ENCODE data around the gene MREG.

MREG gene

DNA sequence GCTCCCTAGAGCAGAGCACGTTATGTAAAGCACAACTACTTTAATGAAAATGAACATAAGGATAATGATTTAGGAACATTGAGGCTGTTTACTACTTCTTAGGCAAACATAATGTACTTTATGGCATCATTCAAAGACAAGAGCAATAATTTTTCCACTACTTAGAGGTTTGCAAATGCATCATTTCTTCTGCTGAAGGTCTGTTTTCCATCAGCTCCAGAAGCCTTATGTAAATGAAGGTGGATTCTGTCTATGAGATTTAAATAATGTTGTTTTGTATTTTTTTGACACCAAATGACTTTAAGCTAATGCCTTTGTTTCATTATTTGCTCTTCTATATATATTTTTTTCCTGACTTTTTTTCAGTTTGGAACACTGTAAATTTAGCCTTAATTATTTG lies 28.1 kb downstream of the MREG start:
- peaks cover 0 to 2% of the 10 kb centered on the region in 2 donors for H3K36me3 ChIP-seq (ENCODE audit: control insufficient read depth in 2 of 2, insufficient read depth in 2 of 2, low read length in 2 of 2)
- no peaks in the 10 kb centered on the region for H3K9me3 ChIP-seq (ENCODE audit: control insufficient read depth in 2 of 2, low read length in 2 of 2)
- H3K4me3 ChIP-seq (ENCODE audit: low read length in 2 of 2): no peak overlapping the region
- no peaks in the 10 kb centered on the region for H3K27me3 ChIP-seq (ENCODE audit: control insufficient read depth in 1 of 2, insufficient read depth in 2 of 2, low read length in 2 of 2)
- no peak overlapping the region for H3K27ac ChIP-seq (ENCODE audit: low read length)
- no peaks in the 10 kb centered on the region for H3K4me1 ChIP-seq (ENCODE audit: control insufficient read depth, insufficient read depth, low read length)
- H3K9ac ChIP-seq (ENCODE audit: low read length in 2 of 2): no peak overlapping the region

DNA sequence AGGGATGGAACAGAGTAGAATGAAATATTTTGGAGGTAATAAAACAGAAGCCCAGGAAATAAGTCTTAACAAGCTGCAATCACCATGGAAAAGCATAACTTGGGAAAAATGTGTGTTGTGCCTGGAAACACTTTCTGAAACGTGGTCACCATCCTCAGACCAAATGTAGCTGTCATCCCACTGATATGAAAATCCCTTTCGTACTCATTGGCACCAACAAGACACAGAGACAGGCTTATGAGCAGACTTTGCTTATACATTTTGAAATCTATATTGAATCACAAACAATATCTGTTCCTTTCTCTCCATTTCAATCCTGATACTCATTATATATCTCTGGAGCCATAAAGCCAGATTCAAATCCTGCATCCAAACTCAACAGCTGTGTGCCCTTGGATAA lies 28.7 kb downstream of the MREG start:
- H3K36me3 ChIP-seq (ENCODE audit: control insufficient read depth in 2 of 2, insufficient read depth in 2 of 2, low read length in 2 of 2): peaks cover 0 to 2% of the 10 kb centered on the region in 2 donors
- no peak overlapping the region for H3K27ac ChIP-seq (ENCODE audit: low read length)
- no peaks in the 10 kb centered on the region for H3K4me1 ChIP-seq (ENCODE audit: control insufficient read depth, insufficient read depth, low read length)
- no peaks in the 10 kb centered on the region for H3K27me3 ChIP-seq (ENCODE audit: control insufficient read depth in 1 of 2, insufficient read depth in 2 of 2, low read length in 2 of 2)
- H3K9ac ChIP-seq (ENCODE audit: low read length in 2 of 2): no peak overlapping the region
- no peaks in the 10 kb centered on the region for H3K9me3 ChIP-seq (ENCODE audit: control insufficient read depth in 2 of 2, low read length in 2 of 2)
- H3K4me3 ChIP-seq (ENCODE audit: low read length in 2 of 2): no peak overlapping the region

DNA sequence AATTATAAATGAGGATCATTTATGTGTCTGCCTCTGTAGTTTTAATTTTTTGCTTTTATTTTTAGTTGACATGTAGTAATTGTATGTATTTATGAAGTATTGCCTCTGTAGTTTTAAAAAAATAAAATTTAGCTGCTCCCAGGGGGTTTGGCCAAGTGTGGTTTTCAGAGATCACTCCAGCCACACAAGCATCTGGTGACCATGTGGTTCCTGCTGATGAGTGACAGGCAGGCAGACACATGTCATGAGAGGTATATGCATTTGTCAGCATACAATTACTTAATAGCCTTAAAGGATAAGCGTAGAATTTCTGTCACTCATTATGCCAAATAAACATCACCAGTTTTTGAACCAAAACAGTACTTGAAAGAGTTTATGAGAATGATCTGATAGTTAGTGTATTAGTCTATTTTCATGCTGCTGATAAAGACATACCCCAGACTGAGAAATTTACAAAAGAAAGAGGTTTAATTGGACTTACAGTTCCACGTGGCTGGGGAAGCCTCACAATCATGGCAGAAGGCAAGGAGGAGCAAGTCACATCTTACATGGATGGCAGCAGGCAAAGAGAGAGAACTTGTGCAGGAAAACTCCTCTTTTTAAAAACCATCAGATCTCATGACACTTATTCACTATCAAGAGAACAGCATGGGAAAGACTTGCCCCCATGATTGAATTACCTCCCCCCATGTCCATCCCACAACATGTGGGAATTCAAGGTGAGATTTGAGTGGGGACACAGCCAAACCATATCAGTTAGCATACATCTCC lies 29.6 kb downstream of the MREG start:
- Histone ChIP-seq H3K27ac (ENCODE audit: low read length) (no peak overlapping the region), H3K9ac (ENCODE audit: low read length in 2 of 2) (no peak overlapping the region), H3K27me3 (ENCODE audit: control insufficient read depth in 1 of 2, insufficient read depth in 2 of 2, low read length in 2 of 2) (no peaks in the 10 kb centered on the region), H3K4me1 (ENCODE audit: control insufficient read depth, insufficient read depth, low read length) (no peaks in the 10 kb centered on the region), H3K4me3 (ENCODE audit: low read length in 2 of 2) (no peak overlapping the region), H3K36me3 (ENCODE audit: control insufficient read depth in 2 of 2, insufficient read depth in 2 of 2, low read length in 2 of 2) (no peaks in the 10 kb centered on the region), H3K9me3 (ENCODE audit: control insufficient read depth in 2 of 2, low read length in 2 of 2) (no peaks in the 10 kb centered on the region)

DNA sequence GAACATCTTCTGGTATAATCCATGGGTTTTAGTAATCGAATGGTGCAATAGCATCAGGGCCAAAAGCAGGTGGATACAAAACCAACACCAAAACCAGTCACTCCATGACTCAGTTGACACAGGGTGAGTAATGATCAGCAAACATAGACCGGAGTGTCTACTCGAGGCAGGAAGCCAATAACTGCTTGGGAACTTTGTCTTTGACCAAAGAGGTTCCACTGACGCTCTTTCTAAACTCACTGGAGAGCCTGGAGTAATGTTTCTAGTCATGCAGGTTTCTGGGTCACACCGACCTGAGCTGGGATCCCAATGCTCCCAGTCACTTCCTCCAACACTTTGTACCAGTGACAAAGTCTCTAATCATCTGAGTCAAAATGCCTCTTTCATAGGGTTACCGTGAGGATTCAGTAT lies 30.9 kb downstream of the MREG start:
- H3K9ac ChIP-seq (ENCODE audit: low read length in 2 of 2): no peak overlapping the region
- no peak overlapping the region for H3K27ac ChIP-seq (ENCODE audit: low read length)
- H3K36me3 ChIP-seq (ENCODE audit: control insufficient read depth in 2 of 2, insufficient read depth in 2 of 2, low read length in 2 of 2): no peaks in the 10 kb centered on the region
- H3K27me3 ChIP-seq (ENCODE audit: control insufficient read depth in 1 of 2, insufficient read depth in 2 of 2, low read length in 2 of 2): no peaks in the 10 kb centered on the region
- H3K4me1 ChIP-seq (ENCODE audit: control insufficient read depth, insufficient read depth, low read length): no peaks in the 10 kb centered on the region
- no peaks in the 10 kb centered on the region for H3K9me3 ChIP-seq (ENCODE audit: control insufficient read depth in 2 of 2, low read length in 2 of 2)
- no peak overlapping the region for H3K4me3 ChIP-seq (ENCODE audit: low read length in 2 of 2)

DNA sequence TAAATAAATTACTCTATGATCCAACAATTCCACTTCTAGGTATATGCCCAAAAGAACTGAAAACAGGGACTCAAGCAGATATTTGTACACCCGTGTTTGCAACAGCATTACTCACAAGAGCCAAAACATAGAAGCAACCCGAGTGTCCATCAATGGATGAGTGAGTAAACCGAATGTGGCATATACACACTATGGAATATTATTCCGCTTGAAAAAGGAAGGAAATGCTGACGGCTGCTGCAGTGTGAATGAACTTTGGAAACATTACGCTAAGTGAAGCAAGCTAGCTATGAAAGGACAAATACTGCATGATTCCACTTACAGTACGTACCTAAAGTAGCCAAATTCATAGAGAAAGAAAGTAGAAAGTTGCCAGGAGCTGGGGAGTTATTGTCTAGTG lies 32.2 kb downstream of the MREG start:
- H3K36me3 ChIP-seq (ENCODE audit: control insufficient read depth in 2 of 2, insufficient read depth in 2 of 2, low read length in 2 of 2): no peaks in the 10 kb centered on the region
- H3K9me3 ChIP-seq (ENCODE audit: control insufficient read depth in 2 of 2, low read length in 2 of 2): no peaks in the 10 kb centered on the region
- H3K27me3 ChIP-seq (ENCODE audit: control insufficient read depth in 1 of 2, insufficient read depth in 2 of 2, low read length in 2 of 2): no peaks in the 10 kb centered on the region
- no peak overlapping the region for H3K4me3 ChIP-seq (ENCODE audit: low read length in 2 of 2)
- no peak overlapping the region for H3K9ac ChIP-seq (ENCODE audit: low read length in 2 of 2)
- H3K27ac ChIP-seq (ENCODE audit: low read length): no peak overlapping the region
- no peaks in the 10 kb centered on the region for H3K4me1 ChIP-seq (ENCODE audit: control insufficient read depth, insufficient read depth, low read length)

DNA sequence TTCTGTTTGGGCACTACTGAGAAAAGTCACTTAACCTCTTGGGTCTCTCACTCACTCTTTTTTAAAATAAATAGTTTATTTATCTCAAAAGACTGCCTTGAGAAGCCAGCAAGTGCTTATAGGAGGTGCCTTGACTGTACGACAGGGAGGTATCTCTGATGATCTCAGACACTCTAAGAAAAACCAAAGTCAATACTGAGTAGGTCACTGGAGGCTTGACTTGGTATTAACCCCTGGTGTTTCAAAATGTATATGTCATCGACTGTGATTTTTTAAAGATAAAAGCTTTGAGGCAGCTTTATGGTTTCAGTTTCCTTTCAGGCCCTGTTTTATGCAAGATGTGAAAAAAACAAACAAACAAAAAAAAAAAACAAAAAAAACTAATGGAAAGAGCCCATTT lies 33.7 kb downstream of the MREG start:
- Histone ChIP-seq H3K9ac (ENCODE audit: low read length in 2 of 2) (no peak overlapping the region), H3K4me3 (ENCODE audit: low read length in 2 of 2) (no peak overlapping the region), H3K27ac (ENCODE audit: low read length) (no peak overlapping the region), H3K4me1 (ENCODE audit: control insufficient read depth, insufficient read depth, low read length) (no peaks in the 10 kb centered on the region), H3K36me3 (ENCODE audit: control insufficient read depth in 2 of 2, insufficient read depth in 2 of 2, low read length in 2 of 2) (no peaks in the 10 kb centered on the region), H3K27me3 (ENCODE audit: control insufficient read depth in 1 of 2, insufficient read depth in 2 of 2, low read length in 2 of 2) (no peaks in the 10 kb centered on the region), H3K9me3 (ENCODE audit: control insufficient read depth in 2 of 2, low read length in 2 of 2) (no peaks in the 10 kb centered on the region)

DNA sequence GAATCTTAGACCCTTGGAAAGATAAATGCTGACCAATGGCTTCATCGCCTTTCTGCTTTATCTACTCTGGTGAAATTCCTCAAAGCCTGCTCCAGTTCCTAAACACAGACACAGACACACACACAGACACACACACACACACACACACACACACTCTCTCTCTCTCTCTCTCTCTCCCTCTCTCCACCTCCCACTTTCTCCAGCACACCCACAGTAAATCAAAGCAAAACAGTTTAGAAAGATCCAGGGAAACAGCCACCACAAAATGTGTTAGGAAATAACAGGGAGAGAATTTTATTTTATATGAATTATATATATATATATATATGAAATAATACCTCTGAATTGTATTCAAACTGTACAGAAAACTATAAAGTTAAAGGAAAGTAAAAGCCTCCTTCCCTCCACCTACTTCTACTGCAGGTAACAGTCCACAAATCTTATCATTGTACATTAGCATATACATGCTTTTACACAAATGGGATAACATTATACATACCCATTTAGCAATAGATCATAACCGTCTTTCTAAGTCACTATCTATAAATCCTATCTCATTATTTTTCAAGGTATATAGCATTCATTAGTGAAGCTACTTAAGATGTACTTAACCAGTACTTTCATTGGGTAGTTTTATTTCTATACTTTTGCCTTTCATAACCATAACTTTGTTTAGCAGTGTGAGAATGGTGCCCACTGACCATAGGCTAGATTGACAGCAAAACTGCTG lies 38.5 kb downstream of the MREG start:
- H3K27me3 ChIP-seq (ENCODE audit: control insufficient read depth in 1 of 2, insufficient read depth in 2 of 2, low read length in 2 of 2): no peaks in the 10 kb centered on the region

DNA sequence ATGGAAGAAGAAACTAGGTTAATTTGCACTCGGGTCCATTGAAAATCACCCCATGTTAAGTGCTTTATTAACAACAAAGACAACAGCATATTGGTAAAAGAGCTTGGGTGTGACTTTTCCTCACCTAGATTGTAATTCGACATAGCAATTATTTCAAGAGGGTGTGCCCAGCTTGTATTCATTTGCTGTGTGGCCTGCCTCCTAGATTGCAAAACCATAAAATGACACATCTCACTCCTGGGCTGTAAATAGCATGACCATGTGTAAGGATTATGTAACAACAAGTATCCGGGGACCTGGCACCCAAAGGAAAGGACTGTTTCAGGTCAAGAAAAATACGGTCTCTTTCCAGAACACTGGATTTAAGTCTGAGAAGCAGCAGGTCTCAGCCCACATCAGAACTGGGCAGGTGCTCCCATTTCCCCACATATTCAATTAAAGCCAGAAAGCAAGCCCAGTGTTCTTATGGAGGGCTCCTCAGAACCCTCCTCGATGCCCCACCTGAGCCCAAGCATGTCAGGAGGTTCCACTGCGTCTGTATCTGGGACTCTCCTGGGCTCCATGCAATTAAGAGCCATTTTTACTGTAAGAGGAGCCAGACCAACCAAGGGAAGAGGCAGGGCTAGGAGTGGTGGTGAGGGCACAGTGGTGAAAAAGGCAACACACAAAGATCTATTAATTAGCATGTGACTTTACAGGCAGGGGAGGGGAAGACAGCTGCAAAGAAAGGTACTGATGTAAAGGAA lies 39.2 kb downstream of the MREG start:
- no peaks in the 10 kb centered on the region for H3K9me3 ChIP-seq (ENCODE audit: control insufficient read depth in 2 of 2, low read length in 2 of 2)
- no peaks in the 10 kb centered on the region for H3K27me3 ChIP-seq (ENCODE audit: control insufficient read depth in 1 of 2, insufficient read depth in 2 of 2, low read length in 2 of 2)
- H3K4me1 ChIP-seq (ENCODE audit: control insufficient read depth, insufficient read depth, low read length): no peaks in the 10 kb centered on the region
- no peak overlapping the region for H3K4me3 ChIP-seq (ENCODE audit: low read length in 2 of 2)
- no peak overlapping the region for H3K27ac ChIP-seq (ENCODE audit: low read length)
- no peaks in the 10 kb centered on the region for H3K36me3 ChIP-seq (ENCODE audit: control insufficient read depth in 2 of 2, insufficient read depth in 2 of 2, low read length in 2 of 2)
- no peak overlapping the region for H3K9ac ChIP-seq (ENCODE audit: low read length in 2 of 2)

More for the DNA sequence above, 38.5 kb downstream of the MREG start:
- H3K36me3 ChIP-seq (ENCODE audit: control insufficient read depth in 2 of 2, insufficient read depth in 2 of 2, low read length in 2 of 2): no peaks in the 10 kb centered on the region
- no peaks in the 10 kb centered on the region for H3K9me3 ChIP-seq (ENCODE audit: control insufficient read depth in 2 of 2, low read length in 2 of 2)
- H3K9ac ChIP-seq (ENCODE audit: low read length in 2 of 2): no peak overlapping the region
- H3K27ac ChIP-seq (ENCODE audit: low read length): no peak overlapping the region
- H3K4me1 ChIP-seq (ENCODE audit: control insufficient read depth, insufficient read depth, low read length): no peaks in the 10 kb centered on the region
- no peak overlapping the region for H3K4me3 ChIP-seq (ENCODE audit: low read length in 2 of 2)

DNA sequence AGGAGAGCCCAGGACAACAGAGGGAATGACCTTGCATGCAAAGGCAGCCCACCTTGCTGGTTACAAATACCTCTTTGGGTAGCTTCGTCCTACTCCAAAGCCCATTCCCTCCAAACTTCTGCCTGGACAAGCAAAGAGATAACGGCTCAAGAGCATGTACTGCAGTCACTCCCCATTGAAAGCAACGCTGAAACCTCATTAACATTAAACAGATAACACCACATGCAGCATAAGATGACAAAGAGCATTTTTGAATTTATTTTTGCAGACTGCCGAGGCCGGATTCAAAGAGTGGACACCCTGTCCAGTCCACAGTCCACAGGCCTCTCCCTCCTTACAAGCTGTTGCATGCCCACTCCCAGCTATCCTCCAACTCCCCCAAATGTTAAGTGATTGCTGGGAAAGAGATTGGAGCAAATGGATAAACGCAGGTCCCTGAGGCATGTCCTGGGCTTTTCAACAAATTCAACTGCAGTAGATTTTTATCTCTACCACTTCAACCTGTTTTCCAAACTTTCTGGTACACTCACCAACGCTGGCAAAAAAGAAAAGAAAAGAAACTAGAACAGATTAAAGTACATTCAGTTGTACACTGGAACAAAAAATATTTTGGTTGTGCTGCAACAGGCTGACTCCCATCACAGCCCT lies 40.1 kb downstream of the MREG start:
- no peaks in the 10 kb centered on the region for H3K4me1 ChIP-seq (ENCODE audit: control insufficient read depth, insufficient read depth, low read length)
- H3K9me3 ChIP-seq (ENCODE audit: control insufficient read depth in 2 of 2, low read length in 2 of 2): no peaks in the 10 kb centered on the region
- no peaks in the 10 kb centered on the region for H3K27me3 ChIP-seq (ENCODE audit: control insufficient read depth in 1 of 2, insufficient read depth in 2 of 2, low read length in 2 of 2)
- H3K27ac ChIP-seq (ENCODE audit: low read length): no peak overlapping the region
- H3K4me3 ChIP-seq (ENCODE audit: low read length in 2 of 2): no peak overlapping the region
- H3K9ac ChIP-seq (ENCODE audit: low read length in 2 of 2): no peak overlapping the region
- H3K36me3 ChIP-seq (ENCODE audit: control insufficient read depth in 2 of 2, insufficient read depth in 2 of 2, low read length in 2 of 2): no peaks in the 10 kb centered on the region

DNA sequence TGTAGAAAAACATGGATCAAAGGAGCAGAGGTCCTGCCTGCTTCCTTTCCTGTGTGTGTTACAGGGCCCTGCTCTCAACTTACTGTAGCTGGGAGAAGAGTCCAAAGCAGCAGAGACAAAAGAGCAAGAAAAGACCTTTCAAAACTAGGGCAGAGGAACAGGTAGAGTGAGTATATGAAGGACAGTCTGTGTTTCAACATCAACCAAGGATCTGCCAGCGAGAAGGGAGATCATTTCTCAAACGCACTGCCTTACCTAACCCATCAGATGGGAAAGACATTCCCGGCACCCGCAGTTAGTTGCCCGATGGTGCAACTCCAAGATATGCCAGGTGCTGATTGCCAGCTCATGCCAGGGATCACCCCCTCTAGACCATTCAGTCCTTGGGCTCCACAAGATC lies 41.7 kb downstream of the MREG start:
- Histone ChIP-seq H3K27me3 (ENCODE audit: control insufficient read depth in 1 of 2, insufficient read depth in 2 of 2, low read length in 2 of 2) (no peaks in the 10 kb centered on the region), H3K4me3 (ENCODE audit: low read length in 2 of 2) (no peak overlapping the region), H3K4me1 (ENCODE audit: control insufficient read depth, insufficient read depth, low read length) (no peaks in the 10 kb centered on the region)

More for the DNA sequence above, 41.7 kb downstream of the MREG start:
- Histone ChIP-seq H3K27ac (ENCODE audit: low read length) (no peak overlapping the region), H3K36me3 (ENCODE audit: control insufficient read depth in 2 of 2, insufficient read depth in 2 of 2, low read length in 2 of 2) (no peaks in the 10 kb centered on the region), H3K9ac (ENCODE audit: low read length in 2 of 2) (no peak overlapping the region), H3K9me3 (ENCODE audit: control insufficient read depth in 2 of 2, low read length in 2 of 2) (no peaks in the 10 kb centered on the region)
